Gastroesophageal sphincter (tissue), 3 donors: ENCODE measurements around the gene NAMPT.

Source experiments
- POLR2A ChIP-seq, 2 donors: fragments of 450-650 bp; IDR thresholded peaks; one replicate each; pipeline ENCODE4 v1.6.1; 2017; ENCODE audit warnings: antibody characterized with exemption in 2 of 2, mild to moderate bottlenecking in 2 of 2, moderate library complexity in 1 of 2
- POLR2AphosphoS5 ChIP-seq: sonication (generic); formaldehyde crosslinking; IDR thresholded peaks from one replicate; pipeline ENCODE4 v1.6.1; 2017; ENCODE audit warnings: antibody characterized with exemption
- TF ChIP-seq, protein P1 (sequence below), 4 experiments: fragments of 200-600 bp in 2 of 4; fragments of 450-650 bp in 2 of 4; sonication (generic) in 1 of 4; IDR thresholded peaks; one replicate each; pipeline ENCODE4 v1.5.1; 2017 to 2019; ENCODE audit warnings: antibody characterized with exemption in 4 of 4, mild to moderate bottlenecking in 2 of 4, moderate library complexity in 2 of 4

GRCh38 chr7:106291247-106291646, 6.5 kb upstream of the NAMPT start:
- TF ChIP-seq, protein P1, sequence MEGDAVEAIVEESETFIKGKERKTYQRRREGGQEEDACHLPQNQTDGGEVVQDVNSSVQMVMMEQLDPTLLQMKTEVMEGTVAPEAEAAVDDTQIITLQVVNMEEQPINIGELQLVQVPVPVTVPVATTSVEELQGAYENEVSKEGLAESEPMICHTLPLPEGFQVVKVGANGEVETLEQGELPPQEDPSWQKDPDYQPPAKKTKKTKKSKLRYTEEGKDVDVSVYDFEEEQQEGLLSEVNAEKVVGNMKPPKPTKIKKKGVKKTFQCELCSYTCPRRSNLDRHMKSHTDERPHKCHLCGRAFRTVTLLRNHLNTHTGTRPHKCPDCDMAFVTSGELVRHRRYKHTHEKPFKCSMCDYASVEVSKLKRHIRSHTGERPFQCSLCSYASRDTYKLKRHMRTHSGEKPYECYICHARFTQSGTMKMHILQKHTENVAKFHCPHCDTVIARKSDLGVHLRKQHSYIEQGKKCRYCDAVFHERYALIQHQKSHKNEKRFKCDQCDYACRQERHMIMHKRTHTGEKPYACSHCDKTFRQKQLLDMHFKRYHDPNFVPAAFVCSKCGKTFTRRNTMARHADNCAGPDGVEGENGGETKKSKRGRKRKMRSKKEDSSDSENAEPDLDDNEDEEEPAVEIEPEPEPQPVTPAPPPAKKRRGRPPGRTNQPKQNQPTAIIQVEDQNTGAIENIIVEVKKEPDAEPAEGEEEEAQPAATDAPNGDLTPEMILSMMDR (IDR thresholded peaks at IDR 0.05): no peak
- no peak for TF ChIP-seq POLR2AphosphoS5
- TF ChIP-seq POLR2A (IDR thresholded peaks at IDR 0.05): no peak
